IPS-15b (cell line): ENCODE measurements around the gene LGR6.

Experiments
- H3K27me3 ChIP-seq: one replicate; pipeline ENCODE4 v1.6.1; 2013; ENCODE audit warnings: low read length; ENCODE audit not compliant: control insufficient read depth, insufficient read depth
- H3K36me3 ChIP-seq: one replicate; pipeline ENCODE4 v1.6.1; 2013; ENCODE audit warnings: low read length; ENCODE audit not compliant: control insufficient read depth, insufficient read depth
- H3K4me1 ChIP-seq: one replicate; pipeline ENCODE4 v1.6.1; 2013; ENCODE audit warnings: mild to moderate bottlenecking, low read length; ENCODE audit not compliant: control insufficient read depth, insufficient read depth
- H3K4me3 ChIP-seq: one replicate; pipeline ENCODE4 v1.5.1; 2013; ENCODE audit warnings: low read depth, low read length
- H3K9ac ChIP-seq: one replicate; pipeline ENCODE4 v1.6.1; 2013; ENCODE audit warnings: low read depth, mild to moderate bottlenecking, low read length
- H3K9me3 ChIP-seq: one replicate; pipeline ENCODE4 v1.6.1; 2013; ENCODE audit warnings: mild to moderate bottlenecking, low read length; ENCODE audit not compliant: control insufficient read depth, insufficient read depth

LGR6 gene

GRCh38 chr1:202243006-202243405 lies 49.4 kb downstream of the LGR6 start:
- Histone ChIP-seq H3K27me3 (no peaks in the 10 kb centered on the region), H3K36me3 (no peaks in the 10 kb centered on the region), H3K9me3 (no peaks in the 10 kb centered on the region), H3K4me3 (no peak overlapping the region), H3K9ac (no peak overlapping the region), H3K4me1 (peaks cover 8% of the 10 kb centered on the region)

- peaks cover 5% of the 10 kb centered on the region for H3K27me3 ChIP-seq
- H3K9me3 ChIP-seq: no peaks in the 10 kb centered on the region
- H3K4me3 ChIP-seq: no peak overlapping the region
- H3K4me1 ChIP-seq: peaks cover 10% of the 10 kb centered on the region
- H3K9ac ChIP-seq: no peak overlapping the region
- H3K36me3 ChIP-seq: no peaks in the 10 kb centered on the region
Observed at GRCh38 chr1:202244841-202245261, 51.3 kb downstream of the LGR6 start.

GRCh38 chr1:202245391-202245790 lies 51.8 kb downstream of the LGR6 start:
- Histone ChIP-seq H3K27me3 (peaks cover 8% of the 10 kb centered on the region), H3K9me3 (no peaks in the 10 kb centered on the region), H3K4me3 (no peak overlapping the region), H3K36me3 (no peaks in the 10 kb centered on the region), H3K4me1 (peaks cover 10% of the 10 kb centered on the region), H3K9ac (no peak overlapping the region)

- Histone ChIP-seq H3K4me1 (peaks cover 10% of the 10 kb centered on the region), H3K27me3 (peaks cover 8% of the 10 kb centered on the region), H3K9me3 (no peaks in the 10 kb centered on the region), H3K36me3 (no peaks in the 10 kb centered on the region), H3K9ac (no peak overlapping the region), H3K4me3 (no peak overlapping the region)
Observed at GRCh38 chr1:202247104-202247503, 53.5 kb downstream of the LGR6 start.

- no peak overlapping the region for H3K4me3 ChIP-seq
- H3K36me3 ChIP-seq: no peaks in the 10 kb centered on the region
- peaks cover 8% of the 10 kb centered on the region for H3K27me3 ChIP-seq
- H3K9me3 ChIP-seq: no peaks in the 10 kb centered on the region
- peaks cover 10% of the 10 kb centered on the region for H3K4me1 ChIP-seq
- no peak overlapping the region for H3K9ac ChIP-seq
Observed at GRCh38 chr1:202247837-202248795, 54.5 kb downstream of the LGR6 start.

- Histone ChIP-seq H3K4me1 (peaks cover 10% of the 10 kb centered on the region), H3K27me3 (peaks cover 8% of the 10 kb centered on the region), H3K9ac (no peak overlapping the region)
Observed at GRCh38 chr1:202248861-202249260, 55.3 kb downstream of the LGR6 start.

GRCh38 chr1:202249436-202249835 lies 55.8 kb downstream of the LGR6 start:
- Histone ChIP-seq H3K4me1 (peaks cover 10% of the 10 kb centered on the region), H3K36me3 (no peaks in the 10 kb centered on the region), H3K9ac (no peak overlapping the region), H3K9me3 (no peaks in the 10 kb centered on the region), H3K27me3 (peaks cover 8% of the 10 kb centered on the region), H3K4me3 (no peak overlapping the region)

More at GRCh38 chr1:202248861-202249260, 55.3 kb downstream of the LGR6 start:
- H3K9me3 ChIP-seq: no peaks in the 10 kb centered on the region
- H3K4me3 ChIP-seq: no peak overlapping the region
- H3K36me3 ChIP-seq: no peaks in the 10 kb centered on the region

GRCh38 chr1:202249846-202250245 lies 56.2 kb downstream of the LGR6 start:
- Histone ChIP-seq H3K4me3 (no peak overlapping the region), H3K9me3 (no peaks in the 10 kb centered on the region), H3K27me3 (peaks cover 8% of the 10 kb centered on the region), H3K36me3 (no peaks in the 10 kb centered on the region), H3K4me1 (peaks cover 10% of the 10 kb centered on the region), H3K9ac (no peak overlapping the region)

GRCh38 chr1:202250982-202251381 lies 57.4 kb downstream of the LGR6 start:
- H3K36me3 ChIP-seq: no peaks in the 10 kb centered on the region
- no peaks in the 10 kb centered on the region for H3K9me3 ChIP-seq
- no peak overlapping the region for H3K4me3 ChIP-seq
- no peak overlapping the region for H3K9ac ChIP-seq
- H3K4me1 ChIP-seq: peaks cover 10% of the 10 kb centered on the region
- peaks cover 8% of the 10 kb centered on the region for H3K27me3 ChIP-seq

GRCh38 chr1:202251424-202252256 lies 58.0 kb downstream of the LGR6 start:
- Histone ChIP-seq H3K4me1 (peaks cover 10% of the 10 kb centered on the region), H3K36me3 (no peaks in the 10 kb centered on the region), H3K9me3 (no peaks in the 10 kb centered on the region), H3K27me3 (peaks cover 8% of the 10 kb centered on the region), H3K4me3 (no peak overlapping the region), H3K9ac (no peak overlapping the region)

GRCh38 chr1:202252271-202252670 lies 58.7 kb downstream of the LGR6 start:
- H3K4me3 ChIP-seq: no peak overlapping the region
- H3K36me3 ChIP-seq: no peaks in the 10 kb centered on the region
- no peak overlapping the region for H3K9ac ChIP-seq
- no peaks in the 10 kb centered on the region for H3K9me3 ChIP-seq
- peaks cover 8% of the 10 kb centered on the region for H3K27me3 ChIP-seq
- H3K4me1 ChIP-seq: peaks cover 7% of the 10 kb centered on the region
